ENCODE measurements around the gene KIF17. TPM values are rescaled to one million over a fixed set of nuclear protein-coding genes. Genes with fewer than 3 reads are reported as not detected.

The KIF17 gene
- total and polyA plus RNA-seq, 2 of the 8 experiments (the other 6 are each of a cell fraction or from before 2014, with no cell fraction given): 6.9 to 10.4 TPM

GRCh38 chr1:20663969-20664715 lies 53.7 kb downstream of the KIF17 start (continued):
- TF ChIP-seq ATF2 (IDR thresholded peaks at IDR 0.05; ENCODE audit: low read length) (no peak), TBP (IDR thresholded peaks at IDR 0.05; ENCODE audit: low read depth, low read length) (no peak)
- TF ChIP-seq, protein P1, sequence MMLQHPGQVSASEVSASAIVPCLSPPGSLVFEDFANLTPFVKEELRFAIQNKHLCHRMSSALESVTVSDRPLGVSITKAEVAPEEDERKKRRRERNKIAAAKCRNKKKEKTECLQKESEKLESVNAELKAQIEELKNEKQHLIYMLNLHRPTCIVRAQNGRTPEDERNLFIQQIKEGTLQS (IDR thresholded peaks at IDR 0.05; ENCODE audit: insufficient read depth, low read depth, low read length): no peak
